Central memory CD8-positive, alpha-beta T cell (primary cell): ENCODE results near the gene SMAD2.

ENCODE experiments used
- ATAC-seq: fragments of 150-1000 bp; cut with Tn5 transposase; replicated peaks from 2 replicates; pipeline ENCODE4 v1.10.0; 2022; ENCODE audit warnings: mild to moderate bottlenecking, moderate FRiP score, moderate number of reproducible peaks; ENCODE audit not compliant: poor library complexity, severe bottlenecking; ENCODE audit errors: extremely low read depth
- DNase-seq, 2 donors: peaks; one replicate each; pipeline ENCODE4 v3.0.0; 2021; ENCODE audit warnings: low spot score in 2 of 2
- H3K27ac Mint-ChIP-seq: one replicate; pipeline ENCODE4 v1.8.0; 2022; ENCODE audit warnings: low read depth, mild to moderate bottlenecking, moderate library complexity, mixed read lengths
- H3K27me3 Mint-ChIP-seq: one replicate; pipeline ENCODE4 v1.8.0; 2022; ENCODE audit warnings: mixed read lengths
- H3K36me3 Mint-ChIP-seq: one replicate; pipeline ENCODE4 v1.8.0; 2022; ENCODE audit warnings: mild to moderate bottlenecking, moderate library complexity, mixed read lengths; ENCODE audit not compliant: insufficient read depth
- H3K4me1 Mint-ChIP-seq: one replicate; pipeline ENCODE4 v1.8.0; 2022; ENCODE audit warnings: mixed read lengths
- H3K4me3 Mint-ChIP-seq: one replicate; pipeline ENCODE4 v1.8.0; 2022; ENCODE audit warnings: mild to moderate bottlenecking, moderate library complexity, mixed read lengths
- H3K9me3 Mint-ChIP-seq: one replicate; pipeline ENCODE4 v1.8.0; 2022; ENCODE audit warnings: mixed read lengths

Gene SMAD2

GRCh38 chr18:47881752-47882455 is 48.6 kb downstream of the SMAD2 start:
- H3K36me3 Mint-ChIP-seq, result peaks cover 7% of the 10 kb centered on the region
- H3K9me3 Mint-ChIP-seq, result no peaks in the 10 kb centered on the region
- DNase-seq, result no peak
- ATAC-seq, result no peak
- H3K4me3 Mint-ChIP-seq, result no peak overlapping the region
- H3K27ac Mint-ChIP-seq, result no peak overlapping the region
- no peaks in the 10 kb centered on the region for H3K27me3 Mint-ChIP-seq
- H3K4me1 Mint-ChIP-seq, result peaks cover 44% of the 10 kb centered on the region

- Mint-ChIP-seq H3K4me3 (no peak overlapping the region), H3K36me3 (peaks cover 5% of the 10 kb centered on the region), H3K4me1 (peaks cover 43% of the 10 kb centered on the region), H3K9me3 (no peaks in the 10 kb centered on the region), H3K27me3 (no peaks in the 10 kb centered on the region), H3K27ac (no peak overlapping the region)
- DNase-seq (no peak), ATAC-seq (no peak)
These were observed 49.4 kb downstream of the SMAD2 start for GRCh38 chr18:47881042-47881441.

GRCh38 chr18:47877892-47878291 is 52.6 kb downstream of the SMAD2 start:
- peaks cover 47% of the 10 kb centered on the region for H3K4me1 Mint-ChIP-seq
- no peaks in the 10 kb centered on the region for H3K9me3 Mint-ChIP-seq
- no peak for ATAC-seq
- DNase-seq, result no peak
- H3K27me3 Mint-ChIP-seq, result no peaks in the 10 kb centered on the region
- peaks cover 5% of the 10 kb centered on the region for H3K36me3 Mint-ChIP-seq
- H3K27ac Mint-ChIP-seq, result no peak overlapping the region
- H3K4me3 Mint-ChIP-seq, result no peak overlapping the region

GRCh38 chr18:47876813-47877212 is 53.6 kb downstream of the SMAD2 start:
- peak overlapping the region; percentile 41 for H3K27ac Mint-ChIP-seq
- no peaks in the 10 kb centered on the region for H3K9me3 Mint-ChIP-seq
- DNase-seq (no peak), ATAC-seq (no peak)
- H3K36me3 Mint-ChIP-seq, result peaks cover 5% of the 10 kb centered on the region
- H3K4me3 Mint-ChIP-seq, result no peak overlapping the region
- H3K4me1 Mint-ChIP-seq, result peaks cover 51% of the 10 kb centered on the region
- no peaks in the 10 kb centered on the region for H3K27me3 Mint-ChIP-seq

- peak overlapping the region; percentile 8 for H3K27ac Mint-ChIP-seq
- peaks cover 32% of the 10 kb centered on the region for H3K4me1 Mint-ChIP-seq
- ATAC-seq (no peak), DNase-seq (no peak)
- no peaks in the 10 kb centered on the region for H3K9me3 Mint-ChIP-seq
- H3K4me3 Mint-ChIP-seq, result no peak overlapping the region
- no peaks in the 10 kb centered on the region for H3K27me3 Mint-ChIP-seq
- H3K36me3 Mint-ChIP-seq, result peaks cover 5% of the 10 kb centered on the region
These were observed 56.8 kb downstream of the SMAD2 start for GRCh38 chr18:47873625-47874024.

- Mint-ChIP-seq H3K36me3 (peaks cover 12% of the 10 kb centered on the region), H3K4me3 (no peak overlapping the region), H3K27me3 (no peaks in the 10 kb centered on the region), H3K27ac (no peak overlapping the region), H3K4me1 (peaks cover 30% of the 10 kb centered on the region), H3K9me3 (no peaks in the 10 kb centered on the region)
- ATAC-seq (no peak), DNase-seq (no peak)
These were observed 58.0 kb downstream of the SMAD2 start for GRCh38 chr18:47872426-47872825.

GRCh38 chr18:47871288-47871687 is 59.2 kb downstream of the SMAD2 start:
- no peak overlapping the region for H3K27ac Mint-ChIP-seq
- DNase-seq (no peak), ATAC-seq (no peak)
- H3K36me3 Mint-ChIP-seq, result peaks cover 18% of the 10 kb centered on the region
- H3K4me1 Mint-ChIP-seq, result peaks cover 23% of the 10 kb centered on the region
- H3K9me3 Mint-ChIP-seq, result no peaks in the 10 kb centered on the region
- H3K4me3 Mint-ChIP-seq, result no peak overlapping the region
- no peaks in the 10 kb centered on the region for H3K27me3 Mint-ChIP-seq

- ATAC-seq (no peak), DNase-seq (no peak)
- H3K4me1 Mint-ChIP-seq, result peaks cover 23% of the 10 kb centered on the region
- H3K36me3 Mint-ChIP-seq, result peaks cover 23% of the 10 kb centered on the region
- no peak overlapping the region for H3K4me3 Mint-ChIP-seq
- H3K27ac Mint-ChIP-seq, result peak overlapping the region; percentile 27
- no peaks in the 10 kb centered on the region for H3K9me3 Mint-ChIP-seq
- H3K27me3 Mint-ChIP-seq, result no peaks in the 10 kb centered on the region
These were observed 59.9 kb downstream of the SMAD2 start for GRCh38 chr18:47870605-47871004.

GRCh38 chr18:47868744-47869143 is 61.7 kb downstream of the SMAD2 start:
- ATAC-seq, result no peak
- no peaks in the 10 kb centered on the region for H3K9me3 Mint-ChIP-seq
- H3K27ac Mint-ChIP-seq, result no peak overlapping the region
- H3K4me3 Mint-ChIP-seq, result no peak overlapping the region
- no peak for DNase-seq
- peaks cover 35% of the 10 kb centered on the region for H3K36me3 Mint-ChIP-seq
- peaks cover 11% of the 10 kb centered on the region for H3K4me1 Mint-ChIP-seq
- no peaks in the 10 kb centered on the region for H3K27me3 Mint-ChIP-seq

GRCh38 chr18:47865183-47865582 is 65.3 kb downstream of the SMAD2 start:
- Mint-ChIP-seq H3K9me3 (no peaks in the 10 kb centered on the region), H3K4me1 (no peaks in the 10 kb centered on the region), H3K27ac (no peak overlapping the region), H3K27me3 (no peaks in the 10 kb centered on the region), H3K36me3 (peaks cover 47% of the 10 kb centered on the region), H3K4me3 (no peak overlapping the region)
- DNase-seq, result no peak
- no peak for ATAC-seq

- Mint-ChIP-seq H3K27ac (no peak overlapping the region), H3K36me3 (peaks cover 42% of the 10 kb centered on the region), H3K4me3 (no peak overlapping the region), H3K9me3 (no peaks in the 10 kb centered on the region), H3K4me1 (no peaks in the 10 kb centered on the region), H3K27me3 (no peaks in the 10 kb centered on the region)
- no peak for DNase-seq
- ATAC-seq, result no peak
These were observed 67.4 kb downstream of the SMAD2 start for GRCh38 chr18:47863041-47863440.

- ATAC-seq (no peak), DNase-seq (no peak)
- no peak overlapping the region for H3K27ac Mint-ChIP-seq
- H3K36me3 Mint-ChIP-seq, result peaks cover 18% of the 10 kb centered on the region
- H3K4me3 Mint-ChIP-seq, result no peak overlapping the region
- H3K27me3 Mint-ChIP-seq, result no peaks in the 10 kb centered on the region
- peaks cover 11% of the 10 kb centered on the region for H3K9me3 Mint-ChIP-seq
- peaks cover 5% of the 10 kb centered on the region for H3K4me1 Mint-ChIP-seq
These were observed 71.9 kb downstream of the SMAD2 start for GRCh38 chr18:47858607-47859006.

- no peaks in the 10 kb centered on the region for H3K27me3 Mint-ChIP-seq
- no peak for ATAC-seq
- H3K27ac Mint-ChIP-seq, result no peak overlapping the region
- DNase-seq, result no peak
- peaks cover 6% of the 10 kb centered on the region for H3K4me1 Mint-ChIP-seq
- H3K9me3 Mint-ChIP-seq, result no peaks in the 10 kb centered on the region
- H3K36me3 Mint-ChIP-seq, result peaks cover 23% of the 10 kb centered on the region
- no peak overlapping the region for H3K4me3 Mint-ChIP-seq
These were observed 82.8 kb downstream of the SMAD2 start for GRCh38 chr18:47847635-47848034.
